HCT116 (cell line): ENCODE results near the gene MMD2. TPM values are rescaled to one million over a fixed set of nuclear protein-coding genes. Genes with fewer than 3 reads are reported as not detected.

Experiments
- ATAC-seq: fragments of 200-7000 bp; cut with Tn5 transposase; 2 replicates; pipeline ENCODE4 v1.9.1; 2020; ENCODE audit warnings: mild to moderate bottlenecking, moderate library complexity
- BruUV-seq: library from RNA; stranded (reverse); fragments of 400-500 nt; replicated peaks from 2 replicates; lab custom pipeline; 2021; lab: Mats Ljungman, UMichigan
- CTCF ChIA-PET: fragments of 300-600 bp; sonication (Branson Sonifier 250); formaldehyde crosslinking; loops from one replicate; lab custom pipeline; 2021; ENCODE audit warnings: antibody characterized with exemption; lab: Charles Lee
- POLR2A ChIA-PET: fragments of 300-600, 350-600 bp; sonication (Branson Sonifier 250); formaldehyde crosslinking; loops from one replicate; lab custom pipeline; 2021; ENCODE audit warnings: antibody characterized with exemption; lab: Charles Lee
- RAD21 ChIA-PET, 2 experiments: fragments of 300-600 bp; sonication (Branson Sonifier 250); formaldehyde crosslinking; loops; one replicate each; lab custom pipeline; 2023; ENCODE audit warnings: low total read pairs in 2 of 2; ENCODE audit not compliant: uncharacterized antibody in 2 of 2, unreplicated experiment in 2 of 2, low non-redundant PET in 1 of 2; lab: Charles Lee
- DNase-seq: peaks from one replicate; pipeline ENCODE4 v3.0.0-alpha.2; 2010; ENCODE audit warnings: low read depth, low spot score
- H2AFZ ChIP-seq: fragments of 200-600 bp; shearing (Covaris generic), sonication (generic); 2 replicates; pipeline ENCODE4 v1.6.1; 2017; ENCODE audit warnings: low read depth, mixed run types, mixed read lengths, antibody characterized with exemption, low read length; ENCODE audit not compliant: poor library complexity, severe bottlenecking
- H3K27ac ChIP-seq: 2 replicates; pipeline ENCODE4 v1.5.1; 2012; ENCODE audit warnings: low read depth, low read length
- H3K27me3 ChIP-seq: fragments of 200-600 bp; sonication (generic); 2 replicates; pipeline ENCODE4 v1.6.1; 2016; ENCODE audit warnings: mixed run types, low read length, mixed read lengths; ENCODE audit not compliant: insufficient read depth
- H3K36me3 ChIP-seq, 2 experiments: fragments of 200-500 bp in 1 of 2; fragments of 200-600 bp in 1 of 2; sonication (Bioruptor generic) in 1 of 2; sonication (generic) in 1 of 2; 2 replicates each; pipeline versions ENCODE4 v1.5.1 to v1.6.1; 2014 to 2016; ENCODE audit warnings: low read length in 2 of 2, inconsistent platforms in 1 of 2, mixed read lengths in 1 of 2, mixed run types in 1 of 2; ENCODE audit not compliant: insufficient read depth in 2 of 2, control insufficient read depth in 1 of 2
- H3K4me1 ChIP-seq, 2 experiments: fragments of 200-600 bp in 1 of 2; sonication (generic) in 1 of 2; 2 replicates each; pipeline versions ENCODE4 v1.5.1 to v1.6.1; 2012 to 2017; ENCODE audit warnings: low read length in 2 of 2, inconsistent platforms in 1 of 2, mild to moderate bottlenecking in 1 of 2, mixed read lengths in 1 of 2, mixed run types in 1 of 2, moderate library complexity in 1 of 2; ENCODE audit not compliant: insufficient read depth in 2 of 2, control insufficient read depth in 1 of 2
- H3K4me2 ChIP-seq: fragments of 200-600 bp; sonication (generic); 2 replicates; pipeline ENCODE4 v1.6.1; 2017; ENCODE audit warnings: mixed run types, low read length, mixed read lengths
- H3K4me3 ChIP-seq, 2 experiments: fragments of 200-600 bp in 1 of 2; sonication (generic) in 1 of 2; replicated peaks in 1 of 2; 2 replicates each; pipeline ENCODE4 v1.5.1; 2011 to 2016; ENCODE audit warnings: low read length in 2 of 2, control low read depth in 1 of 2, low read depth in 1 of 2, mild to moderate bottlenecking in 1 of 2, mixed read lengths in 1 of 2, mixed run types in 1 of 2
- H3K79me2 ChIP-seq: fragments of 200-600 bp; sonication (generic); 2 replicates; pipeline ENCODE4 v1.6.1; 2017; ENCODE audit warnings: mild to moderate bottlenecking, mixed run types, low read length, moderate library complexity, mixed read lengths; ENCODE audit not compliant: insufficient read depth
- H3K9ac ChIP-seq: fragments of 200-600 bp; sonication (generic); 2 replicates; pipeline ENCODE4 v1.6.1; 2016; ENCODE audit warnings: low read length, mixed read lengths
- H3K9me2 ChIP-seq: fragments of 200-600 bp; sonication (generic), shearing (Covaris generic); 2 replicates; pipeline ENCODE4 v1.6.1; 2017; ENCODE audit warnings: mixed run types, mild to moderate bottlenecking, moderate library complexity; ENCODE audit not compliant: insufficient read depth
- H3K9me3 ChIP-seq, 2 experiments: fragments of 200-500 bp in 1 of 2; fragments of 200-600 bp in 1 of 2; sonication (Bioruptor generic) in 1 of 2; sonication (generic) in 1 of 2; 2 replicates each; pipeline ENCODE4 v1.6.1; 2014 to 2017; ENCODE audit warnings: low read length in 2 of 2, mixed read lengths in 2 of 2, inconsistent platforms in 1 of 2, low read depth in 1 of 2, mild to moderate bottlenecking in 1 of 2, mixed run types in 1 of 2, moderate library complexity in 1 of 2; ENCODE audit not compliant: control insufficient read depth in 1 of 2, insufficient read depth in 1 of 2
- H4K20me1 ChIP-seq: fragments of 200-600 bp; sonication (generic), shearing (Covaris generic); 2 replicates; pipeline ENCODE4 v1.6.1; 2017; ENCODE audit warnings: mixed run types, mild to moderate bottlenecking, moderate library complexity; ENCODE audit not compliant: insufficient read depth
- CTCF ChIP-seq, 3 experiments: fragments of 200-600 bp in 1 of 3; sonication (generic) in 1 of 3; IDR thresholded peaks in 2 of 3; conservative IDR thresholded peaks in 1 of 3; 2 replicates each; pipeline ENCODE4 v1.5.1; 2012 to 2017; ENCODE audit warnings: low read depth in 2 of 3, low read length in 2 of 3, antibody characterized with exemption in 1 of 3, borderline replicate concordance in 1 of 3, control low read depth in 1 of 3, mild to moderate bottlenecking in 1 of 3, mixed read lengths in 1 of 3, mixed run types in 1 of 3, moderate library complexity in 1 of 3; ENCODE audit not compliant: insufficient read depth in 1 of 3
- MAX ChIP-seq: IDR thresholded peaks from 2 replicates; pipeline ENCODE4 v1.6.1; 2012
- REST ChIP-seq: IDR thresholded peaks from 2 replicates; pipeline ENCODE4 v1.6.1; 2012; ENCODE audit warnings: low read depth
- intact Hi-C: fragments of 100-400 bp; cut with micrococcal nuclease; formaldehyde crosslinking; loops from 2 replicates; pipeline ENCODE4 v1.10.0; 2022
- total RNA-seq: library from RNA; stranded (reverse); gene quantifications from one replicate; pipeline ENCODE4 v1.2.1, GENCODE V29; 2021; ENCODE audit not compliant: unreplicated experiment

MMD2 gene
- total RNA-seq, 1 experiment from 2014 or later: not detected

- no peaks in the 10 kb centered on the region for H4K20me1 ChIP-seq
- ATAC-seq: 0 out of 2 replicates have a peak, but pooled peaks have one; percentile 38
- RAD21 ChIA-PET: no interaction called here
- H3K4me1 ChIP-seq: no peaks in the 10 kb centered on the region
- CTCF ChIA-PET: interaction anchor here (1.4 kb wide), 1 partner anchor 22 kb away, joined by 5 read pairs; no protein-coding TSS in a partner anchor
- no TSS peak for BruUV-seq
- no peaks in the 10 kb centered on the region for H3K36me3 ChIP-seq
- DNase-seq: no peak
- H3K9me3 ChIP-seq: no peaks in the 10 kb centered on the region
- H2AFZ ChIP-seq: no peak overlapping the region
- no peaks in the 10 kb centered on the region for H3K79me2 ChIP-seq
- no peak overlapping the region for H3K27ac ChIP-seq
- H3K9ac ChIP-seq: no peak overlapping the region
- TF ChIP-seq CTCF (IDR thresholded peaks at IDR 0.05 in 2 of 3, conservative IDR thresholded peaks at IDR 0.05 in 1 of 3; ENCODE audit: borderline replicate concordance in 1 of 3, insufficient read depth in 1 of 3, low read depth in 2 of 3, low read length in 2 of 3) (no peak), REST (peak; percentile 49), MAX (no peak)
- no peak overlapping the region for H3K4me2 ChIP-seq
- POLR2A ChIA-PET: no interaction called here
- no peaks in the 10 kb centered on the region; the same call in 1 of the 2 replicates for H3K27me3 ChIP-seq
- no peak overlapping the region for H3K4me3 ChIP-seq
- intact Hi-C loops: no loop called here
- no peaks in the 10 kb centered on the region for H3K9me2 ChIP-seq
These were observed 6.9 kb downstream of the MMD2 start for GRCh38 chr7:4951903-4952636.
